ENCODE data around the gene DISP2. TPM values are rescaled to one million over a fixed set of nuclear protein-coding genes. Genes with fewer than 3 reads are reported as not detected.
A peak's percentile ranks its signal among the peaks of the same experiment; 100 is the strongest.

DISP2 gene
- total RNA-seq, 3 donors from 2014 or later = under 0.01 to 0.88 (median under 0.01) TPM

DNA sequence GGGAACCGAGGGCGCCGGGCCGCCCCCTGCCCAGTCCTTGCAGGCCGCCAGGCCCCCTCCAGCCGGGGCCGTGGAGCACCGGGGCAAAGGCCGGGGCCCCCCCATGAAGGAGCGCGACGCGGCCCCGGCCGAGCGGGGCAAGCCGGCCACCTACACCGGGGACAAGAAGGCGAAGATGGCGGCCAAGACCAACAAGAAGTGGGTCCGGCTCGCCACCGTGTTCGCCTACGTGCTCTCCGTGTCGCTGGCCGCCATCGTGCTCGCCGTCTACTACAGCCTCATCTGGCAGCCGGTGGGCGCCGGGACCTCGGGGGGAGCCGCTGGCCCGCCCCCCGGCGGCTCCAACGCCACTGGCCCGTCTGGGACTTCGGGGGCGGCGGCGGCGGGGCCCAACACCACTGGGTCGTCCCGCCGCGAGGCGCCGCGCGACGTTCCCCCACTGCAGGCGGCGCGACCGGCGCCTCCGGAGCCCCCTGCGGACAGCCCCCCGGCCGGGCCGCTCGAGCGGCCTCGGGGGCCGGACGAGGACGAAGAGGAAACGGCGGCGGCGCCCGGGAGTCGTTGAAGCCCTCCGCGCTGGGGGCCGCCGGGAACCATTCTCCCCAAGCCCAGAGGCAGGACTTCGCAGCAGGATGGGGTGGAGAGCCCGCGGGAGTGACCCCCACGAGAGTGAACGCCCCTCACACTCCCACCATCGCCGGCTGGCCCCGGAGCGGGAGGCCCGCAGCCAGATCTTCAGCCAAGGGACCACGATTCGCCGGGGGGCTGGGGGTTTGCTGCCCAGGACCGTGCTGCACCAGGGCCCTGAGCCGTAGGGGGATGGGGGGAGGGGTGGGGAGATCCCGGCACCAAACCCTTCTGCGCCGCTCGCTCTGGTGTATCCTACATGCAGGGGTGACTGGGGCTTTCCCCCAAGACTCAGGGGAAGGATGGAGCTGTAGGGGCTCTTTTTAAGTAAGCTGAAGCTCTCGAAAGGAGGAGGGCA is 33.8 kb upstream of the DISP2 start:
- intact Hi-C loops (cut with DNase I; ENCODE audit: low total_unique reads) = no loop called here
- Histone ChIP-seq H3K4me1 (peaks cover 4 to 5% of the 10 kb centered on the region in 2 donors), H3K27me3 (no peaks in the 10 kb centered on the region), H3K9me3 (no peaks in the 10 kb centered on the region), H3K27ac (peak overlapping the region; percentile 78 to 79), H3K36me3 (no peaks in the 10 kb centered on the region), H3K4me3 (peak overlapping the region; percentile 64 to 94 (median 81))
- no peak for TF ChIP-seq POLR2A (IDR thresholded peaks at IDR 0.05)
- TF ChIP-seq POLR2AphosphoS5 (IDR thresholded peaks at IDR 0.05) = no peak
- no peak for TF ChIP-seq CTCF (IDR thresholded peaks at IDR 0.05)
- no peak for DNase-seq (ENCODE audit: low spot score in 2 of 2)

- Histone ChIP-seq H3K4me1 (peaks cover 4 to 5% of the 10 kb centered on the region in 2 donors), H3K27ac (peak overlapping the region; percentile 21 to 78), H3K4me3 (peak overlapping the region; percentile 64 to 94 (median 81)), H3K36me3 (no peaks in the 10 kb centered on the region), H3K9me3 (no peaks in the 10 kb centered on the region), H3K27me3 (no peaks in the 10 kb centered on the region)
- no peak for DNase-seq (ENCODE audit: low spot score in 2 of 2)
- TF ChIP-seq POLR2AphosphoS5 (IDR thresholded peaks at IDR 0.05) = no peak
- no peak for TF ChIP-seq POLR2A (IDR thresholded peaks at IDR 0.05)
- no peak for TF ChIP-seq CTCF (IDR thresholded peaks at IDR 0.05)
- intact Hi-C loops (cut with DNase I; ENCODE audit: low total_unique reads) = no loop called here
These were observed 32.8 kb upstream of the DISP2 start for GRCh38 chr15:40325188-40325587.

DNA sequence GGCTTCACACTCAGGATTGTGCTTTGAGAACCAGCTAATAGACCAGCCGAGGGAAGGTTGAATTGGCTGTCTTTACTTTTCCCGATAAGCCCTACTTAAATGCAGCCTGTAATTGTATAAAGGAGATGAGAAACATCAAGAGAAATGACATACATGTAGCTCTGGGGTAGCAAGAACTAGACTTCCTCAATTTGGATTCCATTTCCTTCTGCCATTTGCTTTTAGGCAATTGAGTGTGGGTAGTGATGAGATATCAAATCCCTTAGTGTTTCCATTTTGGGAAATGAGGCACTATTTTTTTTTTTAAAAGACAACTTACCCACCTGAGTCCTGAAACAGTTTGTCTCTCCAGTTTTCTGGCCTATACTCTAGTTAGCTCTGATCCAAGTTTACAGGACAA is 32.3 kb upstream of the DISP2 start:
- Histone ChIP-seq H3K36me3 (no peaks in the 10 kb centered on the region), H3K4me1 (peaks cover 4 to 5% of the 10 kb centered on the region in 2 donors), H3K9me3 (no peaks in the 10 kb centered on the region), H3K4me3 (peak overlapping the region in 1 of 3 donors; percentile 94), H3K27me3 (no peaks in the 10 kb centered on the region), H3K27ac (peak overlapping the region in 1 of 2 donors; percentile 78)
- DNase-seq (ENCODE audit: low spot score in 2 of 2) = no peak
- no peak for TF ChIP-seq POLR2AphosphoS5 (IDR thresholded peaks at IDR 0.05)
- TF ChIP-seq CTCF (IDR thresholded peaks at IDR 0.05) = no peak
- TF ChIP-seq POLR2A (IDR thresholded peaks at IDR 0.05) = no peak
- intact Hi-C loops (cut with DNase I; ENCODE audit: low total_unique reads) = no loop called here

GRCh38 chr15:40327457-40327856 is 30.6 kb upstream of the DISP2 start:
- intact Hi-C loops (cut with DNase I; ENCODE audit: low total_unique reads) = no loop called here

More at GRCh38 chr15:40327457-40327856, 30.6 kb upstream of the DISP2 start:
- no peaks in the 10 kb centered on the region for H3K36me3 ChIP-seq
- no peak overlapping the region for H3K4me3 ChIP-seq
- peaks cover 4 to 5% of the 10 kb centered on the region in 2 donors for H3K4me1 ChIP-seq
- TF ChIP-seq POLR2AphosphoS5 (IDR thresholded peaks at IDR 0.05) (no peak), CTCF (IDR thresholded peaks at IDR 0.05) (no peak), POLR2A (IDR thresholded peaks at IDR 0.05) (no peak)
- H3K9me3 ChIP-seq = no peaks in the 10 kb centered on the region
- no peak for DNase-seq (ENCODE audit: low spot score in 2 of 2)
- H3K27ac ChIP-seq = no peak overlapping the region
- H3K27me3 ChIP-seq = no peaks in the 10 kb centered on the region

Measured in breast epithelium (tissue), 4 donors.